GM23338 (cell line): Measurements from ENCODE around the gene SLC26A5. TPM values are rescaled to one million over a fixed set of nuclear protein-coding genes. Genes with fewer than 3 reads are reported as not detected.

ENCODE experiments used
- ATAC-seq: fragments of 200-7000 bp; cut with Tn5 transposase; 3 replicates; pipeline ENCODE4 v1.9.1; 2020
- DNase-seq: peaks from one replicate; pipeline ENCODE4 v3.0.0-alpha.2; 2015; ENCODE audit warnings: low spot score
- H2AFZ ChIP-seq: fragments of 200-600 bp; sonication (generic); 2 replicates; pipeline ENCODE4 v1.8.0; 2016; ENCODE audit warnings: antibody characterized with exemption, mild to moderate bottlenecking, moderate library complexity
- H3F3A ChIP-seq: fragments of 200-600 bp; sonication (generic); replicated peaks from 2 replicates; pipeline ENCODE4 v1.8.0; 2017; ENCODE audit warnings: antibody characterized with exemption, mixed run types, low read depth
- H3K27ac ChIP-seq: fragments of 200-600 bp; sonication (generic); 2 replicates; pipeline ENCODE4 v1.6.1; 2016; ENCODE audit warnings: low read depth
- H3K27me3 ChIP-seq: fragments of 200-600 bp; sonication (generic); 2 replicates; pipeline ENCODE4 v1.8.0; 2016; ENCODE audit warnings: mild to moderate bottlenecking, mixed run types, moderate library complexity; ENCODE audit not compliant: insufficient read depth
- H3K36me3 ChIP-seq: fragments of 200-600 bp; sonication (generic); 2 replicates; pipeline ENCODE4 v1.8.0; 2016; ENCODE audit warnings: mild to moderate bottlenecking; ENCODE audit not compliant: insufficient read depth
- H3K4me1 ChIP-seq: fragments of 200-600 bp; sonication (generic); 2 replicates; pipeline ENCODE4 v1.8.0; 2016; ENCODE audit warnings: mild to moderate bottlenecking, moderate library complexity; ENCODE audit not compliant: insufficient read depth
- H3K4me2 ChIP-seq: fragments of 200-600 bp; sonication (generic); 2 replicates; pipeline ENCODE4 v1.7.1; 2017; ENCODE audit warnings: mixed run types
- H3K4me3 ChIP-seq: fragments of 200-600 bp; sonication (generic); 2 replicates; pipeline ENCODE4 v1.6.1; 2016; ENCODE audit warnings: mixed run types
- H3K79me2 ChIP-seq: fragments of 200-600 bp; sonication (generic); replicated peaks from 2 replicates; pipeline ENCODE4 v1.8.0; 2017; ENCODE audit warnings: mild to moderate bottlenecking; ENCODE audit not compliant: insufficient read depth
- H3K9me2 ChIP-seq: fragments of 200-600 bp; sonication (generic); 2 replicates; pipeline ENCODE4 v1.8.0; 2017; ENCODE audit not compliant: insufficient read depth
- H4K20me1 ChIP-seq: fragments of 200-600 bp; sonication (generic); replicated peaks from 2 replicates; pipeline ENCODE4 v1.8.0; 2017; ENCODE audit warnings: mild to moderate bottlenecking; ENCODE audit not compliant: insufficient read depth
- H3K27ac Mint-ChIP-seq: 2 replicates; pipeline ENCODE4 v1.8.0; 2020; ENCODE audit warnings: inconsistent platforms, mild to moderate bottlenecking, moderate library complexity, mixed read lengths
- H3K27me3 Mint-ChIP-seq: 3 replicates; pipeline ENCODE4 v1.8.0; 2022; ENCODE audit warnings: low read depth, mild to moderate bottlenecking, moderate library complexity, mixed read lengths, inconsistent platforms; ENCODE audit not compliant: insufficient read depth, poor library complexity
- H3K36me3 Mint-ChIP-seq: 3 replicates; pipeline ENCODE4 v1.8.0; 2021; ENCODE audit warnings: low read depth, mild to moderate bottlenecking, inconsistent platforms, moderate library complexity, mixed read lengths
- H3K4me1 Mint-ChIP-seq: 3 replicates; pipeline ENCODE4 v1.8.0; 2020; ENCODE audit warnings: mild to moderate bottlenecking, inconsistent platforms, mixed read lengths
- H3K4me3 Mint-ChIP-seq: 3 replicates; pipeline ENCODE4 v1.8.0; 2021; ENCODE audit warnings: moderate library complexity, mild to moderate bottlenecking, inconsistent platforms, mixed read lengths
- H3K9me3 Mint-ChIP-seq: 3 replicates; pipeline ENCODE4 v1.8.0; 2020; ENCODE audit warnings: moderate library complexity, mild to moderate bottlenecking, inconsistent platforms, mixed read lengths
- CREB1 ChIP-seq: fragments of 250-450 bp; sonication (Bioruptor Pico); IDR thresholded peaks from 2 replicates; pipeline ENCODE4 v1.5.0; 2020; ENCODE audit warnings: low read depth, mild to moderate bottlenecking, moderate library complexity
- CTCF ChIP-seq, 2 experiments: fragments of 200-600 bp in 1 of 2; sonication (generic) in 1 of 2; conservative IDR thresholded peaks; 2 replicates each; pipeline versions ENCODE4 v1.5.1 to v1.6.1; 2016 to 2017; ENCODE audit warnings: antibody characterized with exemption in 2 of 2, low read depth in 2 of 2, mild to moderate bottlenecking in 2 of 2, moderate library complexity in 1 of 2
- ETS1 ChIP-seq: IDR thresholded peaks from 2 replicates; pipeline ENCODE4 v1.6.1; 2016; ENCODE audit warnings: antibody characterized with exemption
- EZH2 ChIP-seq: fragments of 200-600 bp; sonication (generic); IDR thresholded peaks from one replicate; pipeline ENCODE4 v1.8.0; 2017; ENCODE audit warnings: antibody characterized with exemption, mild to moderate bottlenecking, low read depth; ENCODE audit not compliant: unreplicated experiment
- EZH2phosphoT487 ChIP-seq: fragments of 200-600 bp; sonication (generic); IDR thresholded peaks from one replicate; pipeline ENCODE4 v1.8.1; 2018; ENCODE audit warnings: antibody characterized with exemption; ENCODE audit not compliant: unreplicated experiment
- JUNB ChIP-seq: IDR thresholded peaks from one replicate; pipeline ENCODE4 v1.6.1; 2016; ENCODE audit warnings: antibody characterized with exemption; ENCODE audit not compliant: unreplicated experiment
- NANOG ChIP-seq: IDR thresholded peaks from 2 replicates; pipeline ENCODE4 v1.6.1; 2016; ENCODE audit warnings: antibody characterized with exemption, borderline replicate concordance
- POLR2AphosphoS5 ChIP-seq: IDR thresholded peaks from 2 replicates; pipeline ENCODE4 v1.6.1; 2016; ENCODE audit warnings: antibody characterized with exemption, low read depth
- REST ChIP-seq: IDR thresholded peaks from one replicate; pipeline ENCODE4 v1.6.1; 2018; ENCODE audit warnings: antibody characterized with exemption; ENCODE audit not compliant: unreplicated experiment
- STAT1 ChIP-seq: IDR thresholded peaks from one replicate; pipeline ENCODE4 v1.6.1; 2016; ENCODE audit warnings: antibody characterized with exemption; ENCODE audit not compliant: unreplicated experiment
- ZNF114 ChIP-seq: fragments of 250-450 bp; sonication (Bioruptor Pico); IDR thresholded peaks from 2 replicates; pipeline ENCODE4 v1.5.0; 2020; ENCODE audit warnings: mild to moderate bottlenecking, moderate library complexity
- ZNF331 ChIP-seq: fragments of 250-450 bp; sonication (Bioruptor Pico); IDR thresholded peaks from 2 replicates; pipeline ENCODE4 v1.5.0; 2020; ENCODE audit warnings: low read depth, mild to moderate bottlenecking, moderate library complexity
- ZNF462 ChIP-seq: fragments of 250-450 bp; sonication (Bioruptor Pico); IDR thresholded peaks from 2 replicates; pipeline ENCODE4 v1.5.0; 2020; ENCODE audit warnings: mild to moderate bottlenecking, moderate library complexity
- polyA plus RNA-seq: library from polyadenylated mRNA; unstranded; fragments of >200 nt; fragmentation: Nextera tagmentation; extraction: Ambion mirVana; gene quantifications from 2 replicates; pipeline ENCODE4 v1.2.1, GENCODE V29; 2016
- total RNA-seq: library from RNA; depleted of rRNA; stranded (reverse); fragments of >200 nt; shearing (Covaris generic); gene quantifications from 2 replicates; pipeline ENCODE4 v1.2.3, GENCODE V29; 2014

The SLC26A5 gene
- total and polyA plus RNA-seq, 2 experiments from 2014 or later, result 0.49 to 1.0 TPM

GRCh38 chr7:103347507-103348267, 98.3 kb downstream of the SLC26A5 start, which contains the start of gene PSMC2:
PSMC2 (plus strand) TSS chr7:103347643; CDS start chr7:103347712, 69 bp downstream.
- H3K27ac Mint-ChIP-seq, result peak within 1 kb of the TSS; percentile 99
- Histone ChIP-seq H3F3A (no peaks in the 10 kb centered on the region), H3K79me2 (peaks cover 70% of the 10 kb centered on the region), H3K4me3 (peak within 1 kb of the TSS; percentile 75), H3K4me1 (peaks cover 19% of the 10 kb centered on the region; the same call in 1 of the 2 replicates), H3K9me2 (no peaks in the 10 kb centered on the region), H3K36me3 (no peaks in the 10 kb centered on the region), H2AFZ (peak within 1 kb of the TSS; percentile 23; the same call in 1 of the 2 replicates), H3K4me2 (peak within 1 kb of the TSS; percentile 92), H4K20me1 (peaks cover 24% of the 10 kb centered on the region), H3K27ac (peak within 1 kb of the TSS; percentile 72), H3K27me3 (no peaks in the 10 kb centered on the region)
- no peaks in the 10 kb centered on the region for H3K9me3 Mint-ChIP-seq
- H3K4me3 Mint-ChIP-seq, result peak within 1 kb of the TSS; percentile 99
- H3K36me3 Mint-ChIP-seq, result peaks cover 11% of the 10 kb centered on the region
- ATAC-seq (peak; percentile 83), DNase-seq (peak; percentile 94)
- no peak for TF ChIP-seq JUNB
- no peak for TF ChIP-seq STAT1
- no peak for TF ChIP-seq CREB1
- no peak for TF ChIP-seq REST
- peak; percentile 50; the same call in 1 of the 2 replicates for TF ChIP-seq ETS1
- TF ChIP-seq CTCF (conservative IDR thresholded peaks at IDR 0.05; ENCODE audit: low read depth in 2 of 2), result no peak
- peak; percentile 90 for TF ChIP-seq POLR2AphosphoS5
- TF ChIP-seq ZNF114 (CRISPR knock-in tag), result no peak
- TF ChIP-seq ZNF331 (CRISPR knock-in tag), result no peak
- no peak for TF ChIP-seq EZH2phosphoT487
- no peak for TF ChIP-seq ZNF462
- no peak for TF ChIP-seq NANOG
- TF ChIP-seq EZH2, result no peak
- peaks cover 16% of the 10 kb centered on the region for H3K4me1 Mint-ChIP-seq
- H3K27me3 Mint-ChIP-seq, result peaks cover 10% of the 10 kb centered on the region
